Thyroid gland (tissue), 4 donors: ENCODE measurements around the gene SLC27A4. TPM values are rescaled to one million over a fixed set of nuclear protein-coding genes. Genes with fewer than 3 reads are reported as not detected.

Experiments used
- DNase-seq, 2 donors: peaks; one replicate each; pipeline ENCODE4 v3.0.0-alpha.2; 2019
- H3K27ac ChIP-seq, 3 donors: fragments of 200-600 bp; sonication (generic); 1 replicate in 2 of 3; 2 replicates in 1 of 3; pipeline ENCODE4 v1.5.1; 2016 to 2019; ENCODE audit warnings: mild to moderate bottlenecking in 1 of 3, moderate library complexity in 1 of 3
- H3K27me3 ChIP-seq: fragments of 200-600 bp; sonication (generic); one replicate; pipeline ENCODE4 v1.5.1; 2019
- H3K36me3 ChIP-seq, 2 donors: fragments of 200-600 bp; sonication (generic); one replicate each; pipeline ENCODE4 v1.5.1; 2016 to 2019
- H3K4me1 ChIP-seq, 2 donors: fragments of 200-600 bp; sonication (generic); one replicate each; pipeline ENCODE4 v1.5.1; 2017 to 2019
- H3K4me3 ChIP-seq, 3 donors: fragments of 200-600 bp; sonication (generic); replicated peaks in 1 of 3; 1 replicate in 2 of 3; 2 replicates in 1 of 3; pipeline ENCODE4 v1.5.1; 2016; ENCODE audit warnings: mild to moderate bottlenecking in 1 of 3
- H3K9me3 ChIP-seq: fragments of 200-600 bp; sonication (generic); one replicate; pipeline ENCODE4 v1.5.1; 2017
- POLR2A ChIP-seq, 2 donors: fragments of 450-650 bp; IDR thresholded peaks; one replicate each; pipeline ENCODE4 v1.6.1; 2017; ENCODE audit warnings: antibody characterized with exemption in 2 of 2, mild to moderate bottlenecking in 2 of 2, moderate library complexity in 1 of 2
- whole genome bisulfite sequencing, 2 donors: methylation state at CpG; one replicate each; pipeline ENCODE4 v1.1.5; 2017; 5-methylcytosine and 5-hydroxymethylcytosine counted together
- intact Hi-C: fragments of 100-400 bp; cut with DNase I; formaldehyde crosslinking; loops from one replicate; pipeline ENCODE4 v1.15.1; 2023
- total RNA-seq, 4 donors: library from RNA; depleted of rRNA; stranded (reverse); fragments of >200 nt; gene quantifications; one replicate each; pipeline ENCODE4 v1.2.3, GENCODE V29; 2016
- TF ChIP-seq, protein P1 (sequence below), 6 experiments: fragments of 200-600 bp in 3 of 6; fragments of 450-650 bp in 3 of 6; sonication (generic) in 3 of 6; IDR thresholded peaks; one replicate each; pipeline ENCODE4 v1.5.1; 2016 to 2019; ENCODE audit warnings: antibody characterized with exemption in 6 of 6, mild to moderate bottlenecking in 2 of 6, inconsistent platforms in 1 of 6, moderate library complexity in 1 of 6

Gene SLC27A4
- total RNA-seq, 4 donors from 2014 or later: 15.9 to 38.4 (median 30.4) TPM

DNA sequence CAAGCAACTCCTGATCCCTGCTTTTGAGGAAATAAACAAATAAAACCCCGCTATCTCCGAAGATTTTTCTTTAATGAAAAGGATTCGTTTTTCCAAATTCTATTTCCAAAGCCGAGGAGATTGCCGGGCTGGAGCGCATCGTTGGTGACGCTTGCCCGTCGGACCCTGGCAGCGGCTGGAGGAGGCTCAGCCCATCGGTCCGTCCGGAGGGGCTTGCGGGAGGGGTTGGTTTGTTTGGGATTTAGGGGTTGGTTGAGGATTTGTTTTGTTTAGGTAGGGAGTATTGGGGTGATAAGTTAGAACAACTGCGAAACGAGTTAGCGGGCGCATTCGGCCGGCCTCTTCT, 51.6 kb downstream of the SLC27A4 start:
- 84 to 93% methylated on average over 21 of the region's 21 CpGs for WGBS, 2 donors
- peaks cover 0 to 17% of the 10 kb centered on the region in 2 donors for H3K4me1 ChIP-seq
- H3K27me3 ChIP-seq: no peaks in the 10 kb centered on the region
- no peak for DNase-seq
- intact Hi-C loops: no loop called here
- H3K27ac ChIP-seq: no peak overlapping the region
- TF ChIP-seq, protein P1, sequence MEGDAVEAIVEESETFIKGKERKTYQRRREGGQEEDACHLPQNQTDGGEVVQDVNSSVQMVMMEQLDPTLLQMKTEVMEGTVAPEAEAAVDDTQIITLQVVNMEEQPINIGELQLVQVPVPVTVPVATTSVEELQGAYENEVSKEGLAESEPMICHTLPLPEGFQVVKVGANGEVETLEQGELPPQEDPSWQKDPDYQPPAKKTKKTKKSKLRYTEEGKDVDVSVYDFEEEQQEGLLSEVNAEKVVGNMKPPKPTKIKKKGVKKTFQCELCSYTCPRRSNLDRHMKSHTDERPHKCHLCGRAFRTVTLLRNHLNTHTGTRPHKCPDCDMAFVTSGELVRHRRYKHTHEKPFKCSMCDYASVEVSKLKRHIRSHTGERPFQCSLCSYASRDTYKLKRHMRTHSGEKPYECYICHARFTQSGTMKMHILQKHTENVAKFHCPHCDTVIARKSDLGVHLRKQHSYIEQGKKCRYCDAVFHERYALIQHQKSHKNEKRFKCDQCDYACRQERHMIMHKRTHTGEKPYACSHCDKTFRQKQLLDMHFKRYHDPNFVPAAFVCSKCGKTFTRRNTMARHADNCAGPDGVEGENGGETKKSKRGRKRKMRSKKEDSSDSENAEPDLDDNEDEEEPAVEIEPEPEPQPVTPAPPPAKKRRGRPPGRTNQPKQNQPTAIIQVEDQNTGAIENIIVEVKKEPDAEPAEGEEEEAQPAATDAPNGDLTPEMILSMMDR (IDR thresholded peaks at IDR 0.05): no peak
- TF ChIP-seq POLR2A (IDR thresholded peaks at IDR 0.05): no peak
- peaks cover 25 to 31% of the 10 kb centered on the region in 2 donors for H3K36me3 ChIP-seq
- H3K4me3 ChIP-seq: no peak overlapping the region
- no peaks in the 10 kb centered on the region for H3K9me3 ChIP-seq

DNA sequence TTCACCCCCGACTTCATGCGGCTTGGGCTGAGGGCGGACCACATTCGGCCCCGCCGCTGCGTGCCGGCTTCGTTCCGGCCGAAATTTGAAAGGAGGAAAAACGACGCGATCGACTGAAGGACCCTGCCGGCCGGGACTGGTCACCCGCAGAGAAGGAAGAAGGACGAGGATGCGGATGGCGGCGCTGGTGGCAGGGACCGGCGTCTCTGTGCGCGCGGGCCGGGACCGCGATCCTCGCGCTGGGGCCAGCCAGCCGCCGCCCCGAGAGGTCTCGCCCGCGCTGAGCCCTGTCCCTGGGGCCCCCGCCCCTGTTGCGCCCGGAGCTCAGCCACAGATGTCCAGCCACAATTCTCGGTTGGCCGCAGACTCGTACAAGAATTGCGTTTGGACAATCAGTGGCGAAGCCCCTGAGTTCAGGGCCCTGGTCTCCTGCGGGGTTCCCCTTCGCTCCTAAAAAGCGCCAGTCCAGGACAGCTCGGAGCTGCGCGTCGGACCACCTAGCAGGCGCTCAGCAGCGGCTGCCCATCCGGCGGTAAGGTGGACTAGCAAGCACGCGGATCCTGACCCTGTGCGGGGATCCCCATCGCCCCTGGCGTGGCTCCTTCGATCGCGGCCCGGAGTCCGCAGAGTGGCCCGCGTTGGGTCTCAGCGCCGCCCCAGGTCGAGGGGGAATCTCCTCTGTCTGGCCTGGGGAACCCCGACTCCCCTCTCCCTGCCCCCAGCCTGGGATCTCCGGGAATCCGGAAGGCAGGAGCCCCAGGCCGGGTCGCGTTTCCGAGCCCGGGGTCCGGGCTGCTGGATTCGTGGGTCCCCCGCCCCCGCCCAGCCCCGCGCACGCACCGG, 52.2 kb downstream of the SLC27A4 start:
- intact Hi-C loops: no loop called here
- peaks cover 20 to 28% of the 10 kb centered on the region in 2 donors for H3K36me3 ChIP-seq

DNA sequence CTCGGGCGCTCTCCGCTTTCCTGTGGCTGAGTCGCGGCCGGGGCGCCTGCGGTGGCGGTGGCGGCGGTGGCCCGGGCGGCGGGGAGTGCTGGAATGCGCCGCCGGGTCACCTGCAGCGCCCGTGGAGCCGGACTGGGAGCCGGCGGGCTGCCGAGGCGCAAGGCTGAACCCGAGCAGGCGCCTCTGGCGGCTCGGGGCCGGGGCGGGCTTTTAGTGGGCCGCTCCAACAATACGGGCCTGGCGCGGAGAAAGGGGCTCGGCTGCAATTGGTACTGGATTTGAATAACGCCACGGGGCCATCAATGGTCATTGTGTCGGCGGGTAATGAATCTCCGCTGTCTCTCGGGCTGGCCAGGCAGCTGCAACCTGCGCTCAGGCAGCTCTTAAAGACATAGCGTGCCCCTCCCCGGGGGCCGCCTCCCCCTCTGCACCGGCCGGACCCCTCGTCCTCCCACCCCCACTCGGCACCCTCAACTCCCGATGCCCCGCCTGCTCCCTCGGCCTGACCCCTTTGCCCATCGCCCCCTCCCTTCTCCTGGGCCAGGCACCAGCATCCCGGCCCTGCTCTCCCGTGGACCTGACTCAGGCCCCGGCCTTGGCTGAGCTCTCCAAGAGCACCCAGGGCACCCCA, 52.9 kb downstream of the SLC27A4 start:
- peaks cover 12 to 21% of the 10 kb centered on the region in 2 donors for H3K36me3 ChIP-seq
- TF ChIP-seq POLR2A (IDR thresholded peaks at IDR 0.05): no peak
- TF ChIP-seq, protein P1 (IDR thresholded peaks at IDR 0.05): no peak
- no peak for DNase-seq
- WGBS, 2 donors: 44 to 51% methylated on average over 22 to 43 of the region's 56 CpGs
- peaks cover 0 to 25% of the 10 kb centered on the region in 2 donors for H3K4me1 ChIP-seq
- no peaks in the 10 kb centered on the region for H3K9me3 ChIP-seq
- H3K27me3 ChIP-seq: no peaks in the 10 kb centered on the region
- no peak overlapping the region for H3K4me3 ChIP-seq
- intact Hi-C loops: no loop called here
- no peak overlapping the region for H3K27ac ChIP-seq

More for the DNA sequence above, 52.2 kb downstream of the SLC27A4 start:
- DNase-seq: no peak
- Histone ChIP-seq H3K27ac (no peak overlapping the region), H3K27me3 (no peaks in the 10 kb centered on the region), H3K4me3 (no peak overlapping the region), H3K9me3 (no peaks in the 10 kb centered on the region), H3K4me1 (peaks cover 0 to 22% of the 10 kb centered on the region in 2 donors)
- 79 to 88% methylated on average over 45 to 48 of the region's 88 CpGs for WGBS, 2 donors
- TF ChIP-seq, protein P1 (IDR thresholded peaks at IDR 0.05): no peak
- TF ChIP-seq POLR2A (IDR thresholded peaks at IDR 0.05): no peak

DNA sequence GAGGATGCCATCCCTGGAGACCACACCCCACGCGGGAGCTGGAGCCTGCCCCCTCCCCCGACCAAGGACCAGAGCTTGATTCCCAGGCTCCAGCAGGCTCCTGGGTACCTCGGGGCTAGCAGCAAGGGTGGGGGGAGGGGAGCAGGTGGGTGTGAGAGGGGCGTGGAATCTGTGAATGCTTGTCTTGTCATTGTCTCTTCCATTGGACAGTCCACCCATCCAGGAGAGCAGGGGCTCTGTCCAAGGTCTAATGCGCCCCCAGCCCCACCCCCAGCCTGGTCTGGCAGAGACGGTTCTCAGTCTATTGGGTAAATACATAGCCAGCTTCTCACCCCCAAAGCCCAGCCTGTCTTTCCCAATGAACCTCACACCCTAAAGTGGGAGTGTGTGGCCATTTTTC, 53.6 kb downstream of the SLC27A4 start:
- TF ChIP-seq, protein P1 (IDR thresholded peaks at IDR 0.05): no peak
- TF ChIP-seq POLR2A (IDR thresholded peaks at IDR 0.05): no peak
- no peaks in the 10 kb centered on the region for H3K9me3 ChIP-seq
- no peak for DNase-seq
- no peaks in the 10 kb centered on the region for H3K27me3 ChIP-seq
- no peak overlapping the region for H3K4me3 ChIP-seq
- WGBS, 2 donors: 39 to 86% methylated on average over 2 to 7 of the region's 7 CpGs
- H3K36me3 ChIP-seq: peaks cover 5 to 14% of the 10 kb centered on the region in 2 donors
- intact Hi-C loops: no loop called here
- peaks cover 0 to 25% of the 10 kb centered on the region in 2 donors for H3K4me1 ChIP-seq
- H3K27ac ChIP-seq: no peak overlapping the region
